ENCODE data around the gene FAM118B. TPM values are rescaled to one million over a fixed set of nuclear protein-coding genes. Genes with fewer than 3 reads are reported as not detected.
A peak's percentile ranks its signal among the peaks of the same experiment; 100 is the strongest.
"Not testable (repeated sequence)": the region's sequence is repeated elsewhere in the genome, so short reads cannot be mapped to it uniquely, and the experiment has no call there.

The FAM118B gene
- total and polyA plus RNA-seq, 4 donors, result 10.8 to 24.3 (median 20.7) TPM

- H3K9me3 ChIP-seq (ENCODE audit: control insufficient read depth in 4 of 4, insufficient read depth in 3 of 4, low read length in 3 of 4), result no peaks in the 10 kb centered on the region
- DNase-seq (peak; percentile 51 to 73 (median 62)), ATAC-seq (ENCODE audit: insufficient read depth, low FRiP score) (no peak)
- no peaks in the 10 kb centered on the region for H3K27me3 ChIP-seq (ENCODE audit: control insufficient read depth in 3 of 3, insufficient read depth in 3 of 3, low read length in 2 of 3)
- TF ChIP-seq, protein P1, sequence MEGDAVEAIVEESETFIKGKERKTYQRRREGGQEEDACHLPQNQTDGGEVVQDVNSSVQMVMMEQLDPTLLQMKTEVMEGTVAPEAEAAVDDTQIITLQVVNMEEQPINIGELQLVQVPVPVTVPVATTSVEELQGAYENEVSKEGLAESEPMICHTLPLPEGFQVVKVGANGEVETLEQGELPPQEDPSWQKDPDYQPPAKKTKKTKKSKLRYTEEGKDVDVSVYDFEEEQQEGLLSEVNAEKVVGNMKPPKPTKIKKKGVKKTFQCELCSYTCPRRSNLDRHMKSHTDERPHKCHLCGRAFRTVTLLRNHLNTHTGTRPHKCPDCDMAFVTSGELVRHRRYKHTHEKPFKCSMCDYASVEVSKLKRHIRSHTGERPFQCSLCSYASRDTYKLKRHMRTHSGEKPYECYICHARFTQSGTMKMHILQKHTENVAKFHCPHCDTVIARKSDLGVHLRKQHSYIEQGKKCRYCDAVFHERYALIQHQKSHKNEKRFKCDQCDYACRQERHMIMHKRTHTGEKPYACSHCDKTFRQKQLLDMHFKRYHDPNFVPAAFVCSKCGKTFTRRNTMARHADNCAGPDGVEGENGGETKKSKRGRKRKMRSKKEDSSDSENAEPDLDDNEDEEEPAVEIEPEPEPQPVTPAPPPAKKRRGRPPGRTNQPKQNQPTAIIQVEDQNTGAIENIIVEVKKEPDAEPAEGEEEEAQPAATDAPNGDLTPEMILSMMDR (IDR thresholded peaks at IDR 0.05; ENCODE audit: control extremely low read depth, extremely low read depth), result no peak
- H3K4me1 ChIP-seq (ENCODE audit: control insufficient read depth in 5 of 5, insufficient read depth in 5 of 5, low read length in 5 of 5), result peaks cover 0 to 18% (median 6%) of the 10 kb centered on the region in 5 donors
- H3K27ac ChIP-seq (ENCODE audit: low read depth in 1 of 2, low read length in 1 of 2), result no peak overlapping the region
- no peak overlapping the region for H3K9ac ChIP-seq (ENCODE audit: insufficient read depth in 1 of 2, low read length in 2 of 2)
- WGBS, 2 donors, result 15 to 43% methylated on average over 5 of the region's 5 CpGs
- H3K36me3 ChIP-seq (ENCODE audit: control insufficient read depth in 4 of 4, insufficient read depth in 4 of 4, low read length in 4 of 4), result peaks cover 0 to 12% (median 7%) of the 10 kb centered on the region in 4 donors
- H3K4me3 ChIP-seq, result no peak overlapping the region
Measured at GRCh38 chr11:126307706-126308105, 96.1 kb downstream of the FAM118B start.

- Histone ChIP-seq H3K9me3 (ENCODE audit: control insufficient read depth in 4 of 4, insufficient read depth in 3 of 4, low read length in 3 of 4) (no peaks in the 10 kb centered on the region), H3K36me3 (ENCODE audit: control insufficient read depth in 4 of 4, insufficient read depth in 4 of 4, low read length in 4 of 4) (peaks cover 0 to 12% (median 8%) of the 10 kb centered on the region in 4 donors), H3K9ac (ENCODE audit: insufficient read depth in 1 of 2, low read length in 2 of 2) (no peak overlapping the region), H3K4me3 (no peak overlapping the region), H3K4me1 (ENCODE audit: control insufficient read depth in 5 of 5, insufficient read depth in 5 of 5, low read length in 5 of 5) (peaks cover 0 to 15% (median 8%) of the 10 kb centered on the region in 5 donors), H3K27ac (ENCODE audit: low read depth in 1 of 2, low read length in 1 of 2) (no peak overlapping the region), H3K27me3 (ENCODE audit: control insufficient read depth in 3 of 3, insufficient read depth in 3 of 3, low read length in 2 of 3) (no peaks in the 10 kb centered on the region)
- TF ChIP-seq, protein P1 (IDR thresholded peaks at IDR 0.05; ENCODE audit: control extremely low read depth, extremely low read depth), result no peak
- no peak for ATAC-seq (ENCODE audit: insufficient read depth, low FRiP score)
- 81 to 86% methylated on average over 4 of the region's 4 CpGs for WGBS, 2 donors
- no peak for DNase-seq
Measured at GRCh38 chr11:126308271-126308671, 96.7 kb downstream of the FAM118B start.

GRCh38 chr11:126308771-126309170, 97.2 kb downstream of the FAM118B start:
- ATAC-seq (ENCODE audit: insufficient read depth, low FRiP score); H3K27ac ChIP-seq (ENCODE audit: low read depth in 1 of 2, low read length in 1 of 2); H3K9ac ChIP-seq (ENCODE audit: insufficient read depth in 1 of 2, low read length in 2 of 2); DNase-seq; H3K4me3 ChIP-seq; H3K27me3 ChIP-seq (ENCODE audit: control insufficient read depth in 3 of 3, insufficient read depth in 3 of 3, low read length in 2 of 3); H3K9me3 ChIP-seq (ENCODE audit: control insufficient read depth in 4 of 4, insufficient read depth in 3 of 4, low read length in 3 of 4): not testable (repeated sequence)
- H3K36me3 ChIP-seq (ENCODE audit: control insufficient read depth in 4 of 4, insufficient read depth in 4 of 4, low read length in 4 of 4), result peaks cover 0 to 12% (median 8%) of the 10 kb centered on the region in 4 donors
- WGBS, 2 donors, result 78 to 92% methylated on average over 4 of the region's 4 CpGs
- H3K4me1 ChIP-seq (ENCODE audit: control insufficient read depth in 5 of 5, insufficient read depth in 5 of 5, low read length in 5 of 5), result peaks cover 0 to 12% (median 8%) of the 10 kb centered on the region in 5 donors

GRCh38 chr11:126310200-126310991, 98.8 kb downstream of the FAM118B start:
- Histone ChIP-seq H3K4me3 (no peak overlapping the region), H3K27ac (ENCODE audit: low read depth in 1 of 2, low read length in 1 of 2) (no peak overlapping the region), H3K4me1 (ENCODE audit: control insufficient read depth in 5 of 5, insufficient read depth in 5 of 5, low read length in 5 of 5) (peaks cover 0 to 8% (median 4%) of the 10 kb centered on the region in 5 donors), H3K9ac (ENCODE audit: insufficient read depth in 1 of 2, low read length in 2 of 2) (no peak overlapping the region), H3K27me3 (ENCODE audit: control insufficient read depth in 3 of 3, insufficient read depth in 3 of 3, low read length in 2 of 3) (no peaks in the 10 kb centered on the region), H3K36me3 (ENCODE audit: control insufficient read depth in 4 of 4, insufficient read depth in 4 of 4, low read length in 4 of 4) (peaks cover 0 to 12% (median 8%) of the 10 kb centered on the region in 4 donors), H3K9me3 (ENCODE audit: control insufficient read depth in 4 of 4, insufficient read depth in 3 of 4, low read length in 3 of 4) (no peaks in the 10 kb centered on the region)
- TF ChIP-seq, protein P1 (IDR thresholded peaks at IDR 0.05; ENCODE audit: control extremely low read depth, extremely low read depth), result peak; percentile 76
- 71 to 72% methylated on average over 12 of the region's 12 CpGs for WGBS, 2 donors
- DNase-seq (peak; percentile 87 to 92 (median 90)), ATAC-seq (ENCODE audit: insufficient read depth, low FRiP score) (peak; percentile 93)
